Tibial nerve (tissue), 3 donors: ENCODE measurements around the gene VMP1.

Experiments
- CTCF ChIP-seq, 5 experiments: fragments of 200-600 bp in 3 of 5; fragments of 450-650 bp in 2 of 5; sonication (generic) in 3 of 5; IDR thresholded peaks; one replicate each; pipeline ENCODE4 v1.5.1; 2016 to 2019; ENCODE audit warnings: antibody characterized with exemption in 5 of 5, mild to moderate bottlenecking in 3 of 5, moderate library complexity in 2 of 5
- POLR2A ChIP-seq, 2 donors: fragments of 450-650 bp; IDR thresholded peaks; one replicate each; pipeline ENCODE4 v1.6.1; 2017; ENCODE audit warnings: antibody characterized with exemption in 2 of 2, mild to moderate bottlenecking in 2 of 2, moderate library complexity in 2 of 2

- TF ChIP-seq POLR2A (IDR thresholded peaks at IDR 0.05), result no peak
- no peak for TF ChIP-seq CTCF (IDR thresholded peaks at IDR 0.05)
Measured at GRCh38 chr17:59752446-59752845, 45.0 kb downstream of the VMP1 start.
